ENCODE results near the gene STK11. TPM values are rescaled to one million over a fixed set of nuclear protein-coding genes. Genes with fewer than 3 reads are reported as not detected.
A peak's percentile ranks its signal among the peaks of the same experiment; 100 is the strongest.

The STK11 gene
- total RNA-seq, 1 experiment from 2014 or later, result 116 TPM

GRCh38 chr19:1263188-1263587 lies 57.6 kb downstream of the STK11 start:
- ATAC-seq, result no peak
- TF ChIP-seq TCF7L2 (IDR thresholded peaks at IDR 0.05; ENCODE audit: low read depth, low read length), result no peak
- TF ChIP-seq REST (IDR thresholded peaks at IDR 0.05; ENCODE audit: insufficient read depth in 1 of 2, low read depth in 2 of 2, low read length in 1 of 2), result no peak
- no peak for TF ChIP-seq POLR2AphosphoS5 (IDR thresholded peaks at IDR 0.05; ENCODE audit: low read depth, low read length)
- no peak for TF ChIP-seq CTCF (IDR thresholded peaks at IDR 0.05)
- TF ChIP-seq SIN3A (IDR thresholded peaks at IDR 0.05; ENCODE audit: borderline replicate concordance, insufficient read depth, low read depth, low read length), result no peak
- ChIA-PET POLR2A (no interaction called here), CTCF (no interaction called here)
- in situ Hi-C loops (cut with HindIII; ENCODE audit: low pct_unique_long_range_greater_than_20kb, low sequenced_read_pairs), result no loop called here
- Histone ChIP-seq H3K36me3 (ENCODE audit: control insufficient read depth, insufficient read depth, low read length) (no peaks in the 10 kb centered on the region; the same call in 1 of the 2 replicates), H3K27ac (ENCODE audit: low read length) (peak overlapping the region; percentile 95), H3K27me3 (ENCODE audit: control insufficient read depth, insufficient read depth, low read length) (no peaks in the 10 kb centered on the region), H3K4me3 (ENCODE audit: low read depth in 2 of 2, low read length in 2 of 2) (no peak overlapping the region), H3K4me1 (ENCODE audit: control insufficient read depth, insufficient read depth, low read length) (peaks cover 52% of the 10 kb centered on the region), H3K9me3 (ENCODE audit: control insufficient read depth, insufficient read depth, low read depth, low read length) (no peaks in the 10 kb centered on the region)
- no TSS peak for BruUV-seq (replicated peaks)
- intact Hi-C loops (cut with micrococcal nuclease; ENCODE audit: unreplicated experiment), result no loop called here
- no peak for DNase-seq (ENCODE audit: low read depth, low spot score)

- no peak for DNase-seq (ENCODE audit: low read depth, low spot score)
- Histone ChIP-seq H3K27ac (ENCODE audit: low read length) (peak overlapping the region; percentile 74), H3K9me3 (ENCODE audit: control insufficient read depth, insufficient read depth, low read depth, low read length) (no peaks in the 10 kb centered on the region), H3K36me3 (ENCODE audit: control insufficient read depth, insufficient read depth, low read length) (no peaks in the 10 kb centered on the region; the same call in 1 of the 2 replicates), H3K27me3 (ENCODE audit: control insufficient read depth, insufficient read depth, low read length) (no peaks in the 10 kb centered on the region), H3K4me1 (ENCODE audit: control insufficient read depth, insufficient read depth, low read length) (peaks cover 42% of the 10 kb centered on the region), H3K4me3 (ENCODE audit: low read depth in 2 of 2, low read length in 2 of 2) (no peak overlapping the region)
- peak; percentile 28 for ATAC-seq
- POLR2A ChIA-PET, result no interaction called here
- in situ Hi-C loops (cut with HindIII; ENCODE audit: low pct_unique_long_range_greater_than_20kb, low sequenced_read_pairs) (no loop called here), intact Hi-C loops (cut with micrococcal nuclease; ENCODE audit: unreplicated experiment) (no loop called here)
- no TSS peak for BruUV-seq (replicated peaks)
- CTCF ChIA-PET, result interaction anchor here (2.0 kb wide), 1 partner anchor 20 kb away, joined by 46 read pairs; no protein-coding TSS in a partner anchor
- no peak for TF ChIP-seq REST (IDR thresholded peaks at IDR 0.05; ENCODE audit: insufficient read depth in 1 of 2, low read depth in 2 of 2, low read length in 1 of 2)
- TF ChIP-seq POLR2AphosphoS5 (IDR thresholded peaks at IDR 0.05; ENCODE audit: low read depth, low read length), result peak; percentile 38; the same call in 1 of the 2 replicates
These were observed 59.4 kb downstream of the STK11 start for GRCh38 chr19:1264801-1265614.
